NT2/D1 (cell line): Measurements from ENCODE around the gene DTWD2.

Experiments used
- SUZ12 ChIP-seq: IDR thresholded peaks from 2 replicates; pipeline ENCODE4 v1.6.1; 2011; ENCODE audit not compliant: insufficient read length, insufficient read depth; ENCODE audit errors: extremely low read depth
- YY1 ChIP-seq: IDR thresholded peaks from 2 replicates; pipeline ENCODE4 v1.6.1; 2011; ENCODE audit not compliant: insufficient read length, insufficient read depth
- ZNF274 ChIP-seq: IDR thresholded peaks from 2 replicates; pipeline ENCODE4 v1.6.1; 2011; ENCODE audit warnings: mild to moderate bottlenecking, low read depth, low read length

DNA sequence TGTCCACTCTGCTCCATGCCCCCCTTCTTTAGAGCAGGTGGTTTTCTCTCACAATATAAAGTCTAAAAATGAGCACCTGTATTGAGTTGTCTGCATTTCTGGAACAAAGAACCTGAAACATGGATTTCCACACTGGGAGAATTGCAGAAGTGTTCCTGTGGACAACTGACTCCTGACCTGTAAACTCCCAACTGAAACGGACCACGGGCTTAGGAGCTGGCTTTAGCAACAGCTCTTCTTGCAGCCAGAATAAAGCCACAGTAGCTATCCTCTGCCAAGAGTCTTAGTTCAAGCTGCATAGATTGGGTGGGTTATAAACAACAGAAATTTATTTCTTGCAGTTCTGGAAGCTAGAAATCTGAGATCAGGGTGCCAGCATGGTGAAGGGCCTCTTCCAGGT lies 194.7 kb downstream of the DTWD2 start:
- TF ChIP-seq ZNF274: no peak
- TF ChIP-seq SUZ12: no peak
- TF ChIP-seq YY1: no peak
